Right renal cortex interstitium (tissue), 3 donors: ENCODE measurements around the gene TENT4A. TPM values are rescaled to one million over a fixed set of nuclear protein-coding genes. Genes with fewer than 3 reads are reported as not detected.
A peak's percentile ranks its signal among the peaks of the same experiment; 100 is the strongest.

Experiments
- DNase-seq, 3 donors: peaks; one replicate each; pipeline ENCODE4 v3.0.0-alpha.2; 2013; ENCODE audit warnings: low read depth in 3 of 3, low spot score in 2 of 3
- polyA plus RNA-seq, 3 donors: library from polyadenylated mRNA; unstranded; fragments of 120-200 nt; gene quantifications; one replicate each; pipeline ENCODE4 v1.2.1, GENCODE V29; 2013; ENCODE audit not compliant: insufficient read length in 3 of 3

The TENT4A gene
- polyA plus RNA-seq, 3 donors = 20.1 to 23.3 (median 22.4) TPM

GRCh38 chr5:6749026-6749716 lies 35.9 kb downstream of the TENT4A start:
- no peak for DNase-seq

- no peak for DNase-seq
These were observed 37.1 kb downstream of the TENT4A start for GRCh38 chr5:6750142-6750840.

- no peak for DNase-seq
These were observed 37.9 kb downstream of the TENT4A start for GRCh38 chr5:6750951-6751685.

DNA sequence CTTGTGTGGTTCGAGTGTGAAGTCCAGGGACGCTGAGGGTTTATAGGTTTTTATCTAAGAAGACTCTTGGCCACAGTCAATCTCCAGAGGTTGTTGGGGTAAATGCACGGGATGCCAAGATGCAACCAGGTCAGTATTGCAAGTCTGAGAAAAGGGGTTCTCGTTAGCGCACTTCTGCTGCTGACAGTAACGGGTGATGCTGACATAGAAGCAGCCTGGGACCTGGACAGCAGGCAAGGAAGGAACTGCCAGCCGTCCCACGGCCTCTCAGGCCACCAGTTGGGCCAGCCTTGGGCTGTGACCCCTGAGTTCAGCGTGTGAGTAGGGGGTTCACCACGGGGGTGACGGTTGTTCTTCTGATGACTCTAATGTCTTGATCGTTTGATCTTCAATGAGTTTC lies 39.0 kb downstream of the TENT4A start:
- DNase-seq = no peak

DNA sequence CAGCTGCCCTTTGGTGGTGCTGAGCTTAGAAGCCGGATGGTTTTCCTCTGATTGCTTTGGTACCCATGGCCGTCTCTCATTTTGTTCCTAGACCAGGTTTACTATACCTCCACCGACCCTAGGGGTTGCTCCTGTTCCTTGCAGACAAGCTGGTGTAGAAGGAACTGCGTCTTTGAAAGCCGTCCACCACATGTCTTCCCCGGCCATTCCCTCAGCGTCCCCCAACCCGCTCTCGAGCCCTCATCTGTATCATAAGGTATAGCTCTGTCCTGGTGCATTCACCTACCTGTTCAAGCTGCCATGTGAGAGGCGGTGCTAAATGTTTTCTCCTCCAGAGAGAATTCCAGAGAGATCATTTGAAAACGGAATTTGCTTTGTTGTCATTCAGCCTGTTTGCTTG lies 39.5 kb downstream of the TENT4A start:
- no peak for DNase-seq

GRCh38 chr5:6753851-6754250 lies 40.6 kb downstream of the TENT4A start:
- DNase-seq = no peak

- DNase-seq = no peak
These were observed 41.5 kb downstream of the TENT4A start for GRCh38 chr5:6754766-6755165.

DNA sequence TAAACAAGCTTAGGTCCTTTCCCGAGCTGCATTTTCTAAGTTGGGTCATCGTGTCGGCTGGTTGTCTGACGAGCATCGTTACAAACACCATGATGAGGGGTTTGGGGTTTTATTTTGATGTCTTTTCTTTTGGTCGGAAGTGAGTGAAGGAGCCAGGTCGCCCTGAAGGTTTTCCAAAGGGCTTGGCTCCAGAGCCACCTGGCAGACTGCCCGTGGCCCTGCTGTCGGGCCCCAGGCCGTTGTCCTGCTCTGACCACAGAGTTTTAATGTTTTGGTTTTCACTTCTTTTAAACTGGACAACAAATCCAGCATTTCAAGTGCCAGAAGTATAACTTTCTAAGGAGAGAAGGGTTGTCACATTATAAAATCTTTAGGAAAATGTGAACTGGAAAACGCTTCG lies 42.3 kb downstream of the TENT4A start:
- DNase-seq = no peak

DNA sequence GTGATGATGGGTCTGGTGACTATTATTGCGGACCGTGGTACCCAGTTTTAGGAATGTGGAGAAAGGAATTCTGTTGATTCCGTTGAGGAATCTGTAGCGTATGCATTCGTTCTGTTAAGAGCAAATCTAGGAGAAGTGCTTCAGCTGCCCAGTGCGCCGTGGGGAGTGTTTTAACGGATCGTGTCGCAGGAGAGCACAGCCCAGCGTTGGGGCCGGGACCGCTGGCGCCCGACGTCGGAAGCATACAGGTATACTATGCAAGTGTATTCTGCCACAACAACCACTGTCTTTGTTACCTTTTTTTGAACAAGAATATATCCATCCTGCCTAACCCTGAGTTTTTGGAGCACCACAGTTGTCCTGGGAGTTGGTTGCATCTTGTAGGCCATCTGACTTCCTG lies 42.7 kb downstream of the TENT4A start:
- DNase-seq = no peak

- no peak for DNase-seq
These were observed 44.3 kb downstream of the TENT4A start for GRCh38 chr5:6757414-6757969.

GRCh38 chr5:6758236-6758635 lies 45.0 kb downstream of the TENT4A start:
- no peak for DNase-seq

DNA sequence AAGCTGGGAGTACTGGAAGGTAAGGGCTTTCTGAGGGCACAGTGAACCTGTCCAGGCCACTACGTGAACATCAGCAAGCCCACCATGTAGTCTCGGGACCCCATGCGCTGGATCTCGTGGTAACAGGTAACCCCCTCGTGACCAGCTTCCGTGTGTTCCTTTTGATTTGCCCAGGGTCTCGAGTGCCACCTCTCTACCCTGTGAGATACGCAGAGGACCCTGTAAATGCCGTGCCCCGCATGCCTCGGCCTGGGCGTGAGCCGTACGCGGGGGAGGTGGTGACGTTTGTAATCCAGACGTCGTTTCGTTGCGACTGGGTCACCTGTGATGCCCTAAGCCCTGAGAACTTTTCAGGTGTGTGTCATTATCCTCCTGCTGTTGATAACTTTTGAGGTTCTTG lies 45.5 kb downstream of the TENT4A start:
- no peak for DNase-seq

DNA sequence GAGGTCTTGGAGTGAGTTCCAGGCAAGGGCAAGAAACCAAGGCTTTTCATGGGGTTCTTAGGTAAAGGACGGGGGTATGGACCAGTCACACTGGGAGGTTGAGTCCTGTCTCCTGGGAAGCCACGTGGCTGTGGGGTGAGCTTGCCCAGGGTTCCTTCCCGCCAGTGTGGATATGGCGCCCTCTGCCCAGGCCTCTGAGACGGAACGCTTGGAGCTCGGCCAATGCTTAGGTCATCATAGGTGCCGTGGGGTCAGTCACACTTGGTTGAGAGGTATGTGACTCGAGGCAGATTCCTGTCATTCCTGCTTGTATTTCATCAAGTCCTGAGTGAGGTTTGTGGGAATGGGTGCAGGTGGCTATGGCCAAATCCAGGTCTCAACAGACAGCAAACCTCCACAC lies 46.2 kb downstream of the TENT4A start:
- DNase-seq = no peak

- DNase-seq = no peak
These were observed 46.8 kb downstream of the TENT4A start for GRCh38 chr5:6759983-6760382.

DNA sequence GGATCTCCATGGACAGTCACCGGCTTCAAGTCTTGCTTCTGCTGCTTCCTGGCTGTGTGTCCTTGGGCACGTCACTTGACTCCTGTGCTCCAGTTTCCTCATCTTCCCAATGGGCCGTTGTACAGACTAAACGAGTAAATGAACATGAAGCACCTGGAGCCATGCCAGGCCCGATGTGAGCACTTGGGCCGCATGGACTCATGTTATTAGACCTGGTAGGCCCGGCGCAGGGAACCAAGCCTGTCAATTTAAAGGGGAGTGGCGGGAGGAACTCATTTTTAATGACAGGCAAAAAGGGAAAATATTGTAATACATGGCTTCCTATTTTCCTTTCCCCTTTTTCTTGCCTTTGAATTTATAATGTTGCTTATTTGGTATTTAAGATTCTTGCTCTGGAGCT lies 47.5 kb downstream of the TENT4A start:
- DNase-seq = no peak

GRCh38 chr5:6761333-6761732 lies 48.1 kb downstream of the TENT4A start:
- no peak for DNase-seq

DNA sequence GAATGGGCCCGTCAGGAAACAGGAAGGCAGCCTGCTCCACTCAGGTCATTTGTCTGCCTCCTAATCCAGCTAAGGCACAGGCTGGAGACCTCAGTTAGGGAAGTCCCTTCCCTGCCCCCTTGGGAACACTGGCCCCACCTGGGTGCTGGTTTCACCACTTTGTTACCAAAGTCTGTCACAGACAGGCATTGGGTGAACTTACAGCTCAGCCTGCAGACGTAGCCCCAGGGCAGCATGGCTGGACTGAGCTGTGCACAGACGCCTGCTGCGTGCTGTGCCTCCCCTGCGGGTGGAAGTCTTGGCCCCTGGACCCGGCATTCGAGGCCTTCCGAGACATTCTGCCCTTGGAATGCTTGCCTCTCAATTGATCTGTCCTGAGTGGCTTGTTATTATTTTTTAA lies 48.9 kb downstream of the TENT4A start:
- no peak for DNase-seq

- DNase-seq = no peak
These were observed 49.5 kb downstream of the TENT4A start for GRCh38 chr5:6762697-6763096.

DNA sequence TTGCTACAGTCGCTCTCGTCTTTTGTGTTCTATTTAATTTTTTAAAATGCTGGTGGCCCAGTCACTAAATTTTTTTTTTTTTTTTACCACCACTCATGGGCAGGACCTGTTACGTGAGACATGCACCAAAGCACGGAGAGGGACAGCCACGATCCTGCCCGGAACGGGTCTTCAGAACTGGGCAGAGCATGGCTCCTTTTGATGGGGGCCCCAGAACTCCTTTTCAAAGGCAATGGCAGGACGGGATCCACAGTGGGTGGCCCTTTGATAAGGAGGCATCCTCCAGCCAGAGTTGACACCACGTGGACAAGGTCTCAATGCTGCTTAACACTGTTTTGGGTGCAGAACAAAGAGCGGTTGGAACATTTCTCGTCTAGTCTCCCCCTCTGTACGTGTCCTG lies 50.0 kb downstream of the TENT4A start:
- no peak for DNase-seq

DNA sequence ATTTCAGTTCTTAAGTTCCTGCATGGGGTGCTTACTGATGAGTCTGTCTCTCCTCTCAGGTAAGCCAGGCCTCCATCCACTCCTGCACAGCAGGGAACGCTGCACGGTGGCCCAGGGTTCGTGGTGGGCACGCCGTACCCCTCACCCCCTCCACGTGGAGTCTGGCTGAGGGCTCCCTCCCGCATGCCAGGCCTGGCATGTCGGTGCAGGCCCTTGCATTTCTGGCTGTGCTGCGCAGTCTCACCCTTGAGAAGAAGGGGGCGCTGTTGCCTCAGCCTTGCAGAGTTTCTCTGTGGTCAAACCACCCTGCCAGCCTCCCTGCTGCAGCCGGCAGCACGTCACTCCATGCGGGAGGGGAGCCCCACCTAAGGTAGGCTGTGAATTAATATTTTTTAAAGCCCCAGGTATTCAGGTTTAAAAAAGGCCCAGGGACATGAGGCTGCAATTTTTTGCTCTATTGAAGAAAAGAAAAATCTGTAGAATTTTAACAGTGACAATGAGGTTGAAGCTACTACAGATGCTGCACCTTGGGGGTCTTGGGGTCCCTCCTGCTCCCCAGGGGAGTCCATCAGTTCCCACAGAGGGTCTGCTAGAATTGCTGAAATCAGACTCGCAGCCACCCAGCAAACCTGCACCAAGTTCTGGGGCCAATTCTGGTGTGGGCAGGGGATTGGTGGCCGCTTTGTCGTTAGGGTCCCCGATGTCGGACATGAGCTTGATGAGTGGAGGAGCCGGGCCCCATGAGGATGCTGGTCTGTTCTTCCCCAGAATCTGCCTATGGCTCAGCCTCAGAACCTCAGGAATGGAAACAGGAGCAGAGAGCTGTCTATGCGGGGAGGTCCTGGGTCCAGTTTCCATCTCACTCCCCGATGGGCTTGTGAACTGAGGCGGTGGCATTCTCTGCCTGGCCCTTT lies 52.6 kb downstream of the TENT4A start:
- DNase-seq = peak in 2 of 3 donors; percentile 14 to 39
